Daoy (cell line): ENCODE data around the gene ZNF184. TPM values are rescaled to one million over a fixed set of nuclear protein-coding genes. Genes with fewer than 3 reads are reported as not detected.

Experiments used
- DNase-seq: peaks from one replicate; pipeline ENCODE4 v3.0.0-alpha.2; 2015; ENCODE audit warnings: low read depth
- total RNA-seq: library from RNA; depleted of rRNA; stranded (reverse); fragments of >200 nt; shearing (Covaris generic); gene quantifications from 2 replicates; pipeline ENCODE4 v1.2.3, GENCODE V29; 2014

Gene ZNF184
- total RNA-seq, 1 experiment from 2014 or later: 16.5 TPM

- DNase-seq: peak; percentile 86
These were observed 6.6 kb upstream of the ZNF184 start for GRCh38 chr6:27479319-27480182.

GRCh38 chr6:27478706-27479318, 5.9 kb upstream of the ZNF184 start:
- DNase-seq: peak; percentile 91

- DNase-seq: peak; percentile 12
These were observed 5.3 kb upstream of the ZNF184 start for GRCh38 chr6:27478141-27478705.

GRCh38 chr6:27477318-27478013, 4.6 kb upstream of the ZNF184 start:
- DNase-seq: no peak

- DNase-seq: no peak
These were observed 3.2 kb upstream of the ZNF184 start for GRCh38 chr6:27476090-27476489.

GRCh38 chr6:27474672-27475071, 1.8 kb upstream of the ZNF184 start:
- DNase-seq: no peak

GRCh38 chr6:27474172-27474465, 1.2 kb upstream of the ZNF184 start:
- peak; percentile 6 for DNase-seq

- DNase-seq: peak; percentile 73
These were observed 706 bp downstream of the ZNF184 start for GRCh38 chr6:27472182-27472616.

- no peak for DNase-seq
These were observed 1.4 kb downstream of the ZNF184 start for GRCh38 chr6:27471365-27472115.

GRCh38 chr6:27470023-27470422, 2.9 kb downstream of the ZNF184 start:
- no peak for DNase-seq

- DNase-seq: no peak
These were observed 4.6 kb downstream of the ZNF184 start for GRCh38 chr6:27468334-27468733.

- DNase-seq: no peak
These were observed 20.4 kb downstream of the ZNF184 start for GRCh38 chr6:27452496-27452897.

GRCh38 chr6:27451660-27452390, 21.1 kb downstream of the ZNF184 start:
- no peak for DNase-seq

- DNase-seq: no peak
These were observed 24.4 kb downstream of the ZNF184 start for GRCh38 chr6:27448456-27448855.

- DNase-seq: no peak
These were observed 30.0 kb downstream of the ZNF184 start for GRCh38 chr6:27442932-27443331.

- DNase-seq: peak; percentile 9
These were observed 31.9 kb downstream of the ZNF184 start for GRCh38 chr6:27441001-27441400.

- DNase-seq: no peak
These were observed 33.5 kb downstream of the ZNF184 start for GRCh38 chr6:27439371-27439770.

GRCh38 chr6:27433714-27434113, 39.2 kb downstream of the ZNF184 start:
- DNase-seq: no peak

- DNase-seq: no peak
These were observed 43.9 kb downstream of the ZNF184 start for GRCh38 chr6:27428966-27429365.

GRCh38 chr6:27428502-27428901, 44.4 kb downstream of the ZNF184 start:
- no peak for DNase-seq

GRCh38 chr6:27426045-27426620, 46.8 kb downstream of the ZNF184 start:
- DNase-seq: no peak
